Glomerular endothelial cell (primary cell): ENCODE results near the gene ACAD11. TPM values are rescaled to one million over a fixed set of nuclear protein-coding genes. Genes with fewer than 3 reads are reported as not detected.
"Not testable (repeated sequence)": the region's sequence is repeated elsewhere in the genome, so short reads cannot be mapped to it uniquely, and the experiment has no call there.

Experiments used
- DNase-seq: peaks from one replicate; pipeline ENCODE4 v3.0.0-alpha.2; 2011; ENCODE audit warnings: low read depth, low spot score; ENCODE audit errors: extremely low read depth
- total RNA-seq: library from RNA; depleted of rRNA; stranded (reverse); fragments of >200 nt; gene quantifications from 2 replicates; pipeline ENCODE4 v1.2.3, GENCODE V29; 2015

ACAD11 gene
- total RNA-seq, 1 donor from 2014 or later: 19.8 TPM

GRCh38 chr3:132556508-132557159 lies 103.0 kb downstream of the ACAD11 start:
- DNase-seq: no peak

GRCh38 chr3:132556036-132556386 lies 103.6 kb downstream of the ACAD11 start:
- DNase-seq: not testable (repeated sequence)

- DNase-seq: no peak
These were observed 104.1 kb downstream of the ACAD11 start for GRCh38 chr3:132555306-132556035.

- DNase-seq: no peak
These were observed 105.2 kb downstream of the ACAD11 start for GRCh38 chr3:132554437-132554836.

DNA sequence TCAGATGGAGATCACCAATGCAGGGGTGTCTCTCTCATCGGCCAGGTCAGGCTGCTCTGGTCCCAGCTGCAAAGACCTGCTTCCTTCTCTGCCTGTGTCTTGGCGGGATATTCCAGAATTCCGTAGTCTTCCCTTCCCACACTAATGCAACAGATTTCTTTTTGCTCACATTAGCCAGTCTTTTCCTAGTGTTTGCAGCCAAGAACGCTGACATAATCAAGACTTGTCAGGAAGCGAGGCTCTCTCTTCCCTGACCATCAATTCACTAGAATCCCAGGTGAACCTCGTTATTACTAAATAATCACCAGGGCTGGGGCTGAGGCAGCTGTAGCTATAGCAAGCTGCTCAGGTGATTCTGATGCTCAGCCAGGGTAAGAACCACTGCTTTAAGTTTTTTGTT lies 105.8 kb downstream of the ACAD11 start:
- no peak for DNase-seq

- DNase-seq: no peak
These were observed 108.9 kb downstream of the ACAD11 start for GRCh38 chr3:132550579-132551305.

GRCh38 chr3:132549890-132550578 lies 109.6 kb downstream of the ACAD11 start:
- no peak for DNase-seq

- no peak for DNase-seq
These were observed 110.4 kb downstream of the ACAD11 start for GRCh38 chr3:132549169-132549568.

- no peak for DNase-seq
These were observed 114.1 kb downstream of the ACAD11 start for GRCh38 chr3:132545471-132545870.

- no peak for DNase-seq
These were observed 115.5 kb downstream of the ACAD11 start for GRCh38 chr3:132544130-132544529.

DNA sequence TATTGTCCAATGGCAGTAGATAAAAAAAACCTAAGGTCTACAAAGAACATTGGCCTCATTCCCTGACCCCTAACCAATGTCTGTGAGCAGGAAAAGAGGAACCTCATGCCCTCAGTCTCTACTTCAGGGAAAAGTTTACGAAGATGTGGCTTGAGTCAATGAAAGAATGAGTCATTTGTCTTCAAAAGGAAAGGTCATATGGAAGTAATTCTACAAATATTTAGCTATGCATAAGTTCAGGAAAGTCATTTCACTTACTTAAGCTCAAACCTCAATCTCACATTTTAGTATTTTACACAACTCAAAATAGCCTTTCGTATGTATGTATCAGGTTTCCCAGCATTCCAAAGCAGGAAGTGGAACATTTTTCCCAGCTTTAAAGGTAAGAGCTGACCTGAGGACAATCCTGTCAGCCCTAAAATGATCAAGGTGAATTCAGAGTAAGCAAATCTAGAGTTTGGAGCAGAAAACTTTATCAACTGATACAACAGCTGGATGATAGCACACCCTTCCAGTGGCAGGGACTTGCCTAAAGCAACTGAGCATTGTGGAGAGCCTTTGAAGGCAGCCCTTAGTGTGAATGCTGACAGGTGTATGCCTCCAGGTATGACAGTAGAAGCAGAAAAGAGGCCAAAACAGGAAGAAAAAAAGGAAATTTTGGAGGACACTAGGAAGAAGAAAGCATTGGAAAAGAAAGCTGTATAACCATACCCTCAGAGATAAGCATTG lies 116.4 kb downstream of the ACAD11 start:
- DNase-seq: no peak

- DNase-seq: no peak
These were observed 117.0 kb downstream of the ACAD11 start for GRCh38 chr3:132542577-132542976.

GRCh38 chr3:132539681-132540080 lies 119.9 kb downstream of the ACAD11 start:
- DNase-seq: no peak

- no peak for DNase-seq
These were observed 121.5 kb downstream of the ACAD11 start for GRCh38 chr3:132538072-132538471.

- DNase-seq: no peak
These were observed 122.3 kb downstream of the ACAD11 start for GRCh38 chr3:132537297-132537696.

DNA sequence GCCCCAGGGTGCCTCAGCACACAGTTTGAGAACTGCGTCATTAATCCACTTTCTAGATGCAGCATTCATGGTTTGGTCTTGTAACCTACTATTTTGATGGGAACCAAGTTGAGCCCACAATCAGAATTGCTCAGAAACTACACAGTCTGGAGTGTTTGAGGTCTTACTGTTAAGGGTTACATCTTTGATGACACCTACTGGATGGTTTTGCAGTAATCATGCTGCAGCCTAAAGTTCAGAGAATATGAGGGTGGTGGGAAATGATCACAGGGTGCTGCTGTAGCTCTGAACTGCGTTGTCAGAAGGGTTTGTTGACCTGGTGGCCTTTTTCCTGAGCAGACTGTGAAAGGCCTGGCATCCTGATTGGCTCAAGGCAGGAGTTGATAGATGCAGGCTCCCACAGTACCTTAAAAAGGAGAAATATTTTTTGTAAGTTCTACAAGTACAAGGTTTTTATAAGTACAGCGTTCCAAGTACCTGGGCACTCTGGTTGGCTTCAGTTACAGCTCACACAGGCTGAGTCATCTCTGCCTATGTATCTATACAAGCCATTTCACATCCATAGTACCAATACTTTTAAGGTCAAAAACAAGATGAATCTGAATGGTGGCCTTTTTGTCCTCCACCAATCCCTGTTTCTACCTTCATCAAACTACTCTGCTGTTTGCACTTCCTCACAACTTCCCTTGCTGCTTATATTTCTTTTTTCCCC lies 123.0 kb downstream of the ACAD11 start:
- no peak for DNase-seq

DNA sequence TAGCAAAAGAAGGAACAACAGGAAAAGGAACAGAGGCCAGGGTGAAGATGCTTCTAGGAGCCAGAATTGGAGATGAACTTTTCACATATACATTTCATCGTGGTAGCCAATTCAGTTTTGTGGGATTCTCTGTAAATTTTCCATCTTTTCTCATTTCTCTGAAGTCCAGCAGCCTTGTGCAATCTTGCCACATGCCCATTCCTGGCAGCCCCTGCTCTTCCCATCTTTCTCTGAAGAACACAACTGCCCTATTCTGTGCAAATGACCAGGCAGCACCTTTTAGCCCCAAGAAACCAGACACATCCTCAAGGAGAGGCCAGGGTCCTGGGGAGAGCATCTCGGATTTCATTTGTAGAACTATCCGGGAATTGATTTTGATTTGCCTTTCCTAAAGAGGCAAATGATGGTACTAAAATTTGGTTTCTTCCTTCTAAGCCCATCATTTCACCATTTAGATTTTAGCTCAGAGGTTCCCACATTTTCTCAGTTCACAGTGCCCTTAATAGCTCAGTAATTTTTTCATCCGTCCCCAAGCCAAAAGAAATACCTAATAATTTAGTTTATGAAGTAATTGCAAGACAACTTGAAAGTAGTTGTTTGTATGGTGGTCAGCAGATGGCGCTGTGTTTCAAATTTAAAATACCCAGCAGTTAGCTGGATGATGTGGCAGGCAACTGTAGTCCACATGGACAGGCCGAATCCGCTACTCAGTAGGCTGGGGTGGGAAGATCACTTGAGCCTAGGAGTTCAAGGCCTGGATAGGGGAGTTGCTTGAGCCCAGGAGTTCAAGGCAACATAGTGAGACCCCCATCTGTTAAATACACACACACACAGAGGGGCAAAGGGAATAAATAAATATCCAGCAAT lies 123.8 kb downstream of the ACAD11 start:
- DNase-seq: peak; percentile 68

GRCh38 chr3:132530624-132531023 lies 129.0 kb downstream of the ACAD11 start:
- no peak for DNase-seq

DNA sequence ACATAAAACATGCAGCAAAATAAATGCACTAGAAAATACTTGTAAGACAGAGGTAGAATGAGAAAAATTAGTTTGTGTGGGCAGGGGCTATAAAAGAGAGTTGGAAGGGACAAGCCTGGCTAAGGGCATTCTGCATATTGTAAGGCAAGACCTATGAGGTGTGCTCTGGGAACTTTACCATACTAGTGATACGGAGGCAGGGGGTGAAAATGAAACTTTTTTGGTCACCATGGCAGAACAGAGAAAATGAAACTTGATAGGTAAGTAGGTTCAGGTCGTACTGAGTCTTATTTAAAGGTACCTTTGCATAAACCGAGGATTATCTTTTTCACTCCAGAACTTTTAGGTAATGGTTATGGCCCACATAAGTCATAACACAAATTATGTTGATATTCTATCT lies 137.3 kb downstream of the ACAD11 start:
- no peak for DNase-seq
